ENCODE data around the gene SIL1.

GRCh38 chr5:139068060-139068459 lies 130.1 kb downstream of the SIL1 start:
- TF ChIP-seq POLR2A (IDR thresholded peaks at IDR 0.05; ENCODE audit: low read depth) = no peak
- TF ChIP-seq, protein P1, sequence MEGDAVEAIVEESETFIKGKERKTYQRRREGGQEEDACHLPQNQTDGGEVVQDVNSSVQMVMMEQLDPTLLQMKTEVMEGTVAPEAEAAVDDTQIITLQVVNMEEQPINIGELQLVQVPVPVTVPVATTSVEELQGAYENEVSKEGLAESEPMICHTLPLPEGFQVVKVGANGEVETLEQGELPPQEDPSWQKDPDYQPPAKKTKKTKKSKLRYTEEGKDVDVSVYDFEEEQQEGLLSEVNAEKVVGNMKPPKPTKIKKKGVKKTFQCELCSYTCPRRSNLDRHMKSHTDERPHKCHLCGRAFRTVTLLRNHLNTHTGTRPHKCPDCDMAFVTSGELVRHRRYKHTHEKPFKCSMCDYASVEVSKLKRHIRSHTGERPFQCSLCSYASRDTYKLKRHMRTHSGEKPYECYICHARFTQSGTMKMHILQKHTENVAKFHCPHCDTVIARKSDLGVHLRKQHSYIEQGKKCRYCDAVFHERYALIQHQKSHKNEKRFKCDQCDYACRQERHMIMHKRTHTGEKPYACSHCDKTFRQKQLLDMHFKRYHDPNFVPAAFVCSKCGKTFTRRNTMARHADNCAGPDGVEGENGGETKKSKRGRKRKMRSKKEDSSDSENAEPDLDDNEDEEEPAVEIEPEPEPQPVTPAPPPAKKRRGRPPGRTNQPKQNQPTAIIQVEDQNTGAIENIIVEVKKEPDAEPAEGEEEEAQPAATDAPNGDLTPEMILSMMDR (IDR thresholded peaks at IDR 0.05) = no peak

Data from esophagus muscularis mucosa (tissue), 3 donors.